ENCODE data around the gene MRPL34.

MRPL34 gene

GRCh38 chr19:17281391-17282304 is 24.0 kb upstream of the MRPL34 start, which contains the start of gene ANKLE1:
Gene ANKLE1, plus strand, starts transcription at chr19:17281901. Its CDS starts 20 bp downstream, at chr19:17281921.
- Histone ChIP-seq H3K4me3 (ENCODE audit: low read depth, low read length) (peak within 1 kb of the TSS; percentile 35), H3K27me3 (replicated peaks) (no peaks in the 10 kb centered on the region), H3K27ac (no peak within 1 kb of the TSS), H3K36me3 (replicated peaks) (peaks cover 7% of the 10 kb centered on the region)
- TF ChIP-seq CTCF (IDR thresholded peaks at IDR 0.05; ENCODE audit: low read depth, low read length, missing control alignments): no peak
- no peak for DNase-seq
- in situ Hi-C loops (cut with HindIII; ENCODE audit: low pct_ligation_motif_present, low sequenced_read_pairs): no loop called here

- Histone ChIP-seq H3K27me3 (replicated peaks) (no peaks in the 10 kb centered on the region), H3K4me3 (ENCODE audit: low read depth, low read length) (peak overlapping the region; percentile 35), H3K36me3 (replicated peaks) (peaks cover under 1% of the 10 kb centered on the region), H3K27ac (no peak overlapping the region)
- DNase-seq: peak; percentile 61
- in situ Hi-C loops (cut with HindIII; ENCODE audit: low pct_ligation_motif_present, low sequenced_read_pairs): no loop called here
- peak; percentile 88 for TF ChIP-seq CTCF (IDR thresholded peaks at IDR 0.05; ENCODE audit: low read depth, low read length, missing control alignments)
These were observed 23.1 kb upstream of the MRPL34 start for GRCh38 chr19:17282488-17283125.

GRCh38 chr19:17283504-17283996 is 22.1 kb upstream of the MRPL34 start:
- in situ Hi-C loops (cut with HindIII; ENCODE audit: low pct_ligation_motif_present, low sequenced_read_pairs): no loop called here
- H3K36me3 ChIP-seq (replicated peaks): no peaks in the 10 kb centered on the region
- no peak for DNase-seq
- no peak overlapping the region for H3K27ac ChIP-seq
- no peaks in the 10 kb centered on the region for H3K27me3 ChIP-seq (replicated peaks)
- no peak overlapping the region for H3K4me3 ChIP-seq (ENCODE audit: low read depth, low read length)
- TF ChIP-seq CTCF (IDR thresholded peaks at IDR 0.05; ENCODE audit: low read depth, low read length, missing control alignments): no peak

- in situ Hi-C loops (cut with HindIII; ENCODE audit: low pct_ligation_motif_present, low sequenced_read_pairs): no loop called here
- no peak for DNase-seq
These were observed 20.1 kb upstream of the MRPL34 start for GRCh38 chr19:17285415-17286135.

More at GRCh38 chr19:17285415-17286135, 20.1 kb upstream of the MRPL34 start:
- no peak for TF ChIP-seq CTCF (IDR thresholded peaks at IDR 0.05; ENCODE audit: low read depth, low read length, missing control alignments)
- Histone ChIP-seq H3K27me3 (replicated peaks) (no peaks in the 10 kb centered on the region), H3K4me3 (ENCODE audit: low read depth, low read length) (no peak overlapping the region), H3K27ac (no peak overlapping the region), H3K36me3 (replicated peaks) (no peaks in the 10 kb centered on the region)

Data from brain microvascular endothelial cell (primary cell).